Fibroblast of pulmonary artery (primary cell): ENCODE data around the gene FTL.

Experiments used
- DNase-seq: peaks from one replicate; pipeline ENCODE4 v3.0.0-alpha.2; 2010; ENCODE audit warnings: low read depth
- H3K4me3 ChIP-seq: replicated peaks from 2 replicates; pipeline ENCODE4 v1.5.1; 2011; ENCODE audit warnings: low read depth, mild to moderate bottlenecking, control low read depth, low read length, moderate library complexity
- TF ChIP-seq, protein P1 (sequence below): IDR thresholded peaks from 2 replicates; pipeline ENCODE4 v1.5.1; 2011; ENCODE audit warnings: mild to moderate bottlenecking, control low read depth, low read length, inconsistent platforms; ENCODE audit errors: missing control alignments

The FTL gene

GRCh38 chr19:49016067-49016839 is 51.1 kb downstream of the FTL start:
- H3K4me3 ChIP-seq = no peak overlapping the region
- TF ChIP-seq, protein P1, sequence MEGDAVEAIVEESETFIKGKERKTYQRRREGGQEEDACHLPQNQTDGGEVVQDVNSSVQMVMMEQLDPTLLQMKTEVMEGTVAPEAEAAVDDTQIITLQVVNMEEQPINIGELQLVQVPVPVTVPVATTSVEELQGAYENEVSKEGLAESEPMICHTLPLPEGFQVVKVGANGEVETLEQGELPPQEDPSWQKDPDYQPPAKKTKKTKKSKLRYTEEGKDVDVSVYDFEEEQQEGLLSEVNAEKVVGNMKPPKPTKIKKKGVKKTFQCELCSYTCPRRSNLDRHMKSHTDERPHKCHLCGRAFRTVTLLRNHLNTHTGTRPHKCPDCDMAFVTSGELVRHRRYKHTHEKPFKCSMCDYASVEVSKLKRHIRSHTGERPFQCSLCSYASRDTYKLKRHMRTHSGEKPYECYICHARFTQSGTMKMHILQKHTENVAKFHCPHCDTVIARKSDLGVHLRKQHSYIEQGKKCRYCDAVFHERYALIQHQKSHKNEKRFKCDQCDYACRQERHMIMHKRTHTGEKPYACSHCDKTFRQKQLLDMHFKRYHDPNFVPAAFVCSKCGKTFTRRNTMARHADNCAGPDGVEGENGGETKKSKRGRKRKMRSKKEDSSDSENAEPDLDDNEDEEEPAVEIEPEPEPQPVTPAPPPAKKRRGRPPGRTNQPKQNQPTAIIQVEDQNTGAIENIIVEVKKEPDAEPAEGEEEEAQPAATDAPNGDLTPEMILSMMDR = no peak

More at GRCh38 chr19:49016067-49016839, 51.1 kb downstream of the FTL start:
- no peak for DNase-seq
